GM23338 (cell line): Measurements from ENCODE around the gene CHAC1. TPM values are rescaled to one million over a fixed set of nuclear protein-coding genes. Genes with fewer than 3 reads are reported as not detected.

Experiments used
- ATAC-seq: fragments of 200-7000 bp; cut with Tn5 transposase; 3 replicates; pipeline ENCODE4 v1.9.1; 2020
- DNase-seq: peaks from one replicate; pipeline ENCODE4 v3.0.0-alpha.2; 2015; ENCODE audit warnings: low spot score
- H2AFZ ChIP-seq: fragments of 200-600 bp; sonication (generic); 2 replicates; pipeline ENCODE4 v1.8.0; 2016; ENCODE audit warnings: antibody characterized with exemption, mild to moderate bottlenecking, moderate library complexity
- H3F3A ChIP-seq: fragments of 200-600 bp; sonication (generic); replicated peaks from 2 replicates; pipeline ENCODE4 v1.8.0; 2017; ENCODE audit warnings: antibody characterized with exemption, mixed run types, low read depth
- H3K27ac ChIP-seq: fragments of 200-600 bp; sonication (generic); 2 replicates; pipeline ENCODE4 v1.6.1; 2016; ENCODE audit warnings: low read depth
- H3K27me3 ChIP-seq: fragments of 200-600 bp; sonication (generic); 2 replicates; pipeline ENCODE4 v1.8.0; 2016; ENCODE audit warnings: mild to moderate bottlenecking, mixed run types, moderate library complexity; ENCODE audit not compliant: insufficient read depth
- H3K36me3 ChIP-seq: fragments of 200-600 bp; sonication (generic); 2 replicates; pipeline ENCODE4 v1.8.0; 2016; ENCODE audit warnings: mild to moderate bottlenecking; ENCODE audit not compliant: insufficient read depth
- H3K4me1 ChIP-seq: fragments of 200-600 bp; sonication (generic); 2 replicates; pipeline ENCODE4 v1.8.0; 2016; ENCODE audit warnings: mild to moderate bottlenecking, moderate library complexity; ENCODE audit not compliant: insufficient read depth
- H3K4me2 ChIP-seq: fragments of 200-600 bp; sonication (generic); 2 replicates; pipeline ENCODE4 v1.7.1; 2017; ENCODE audit warnings: mixed run types
- H3K4me3 ChIP-seq: fragments of 200-600 bp; sonication (generic); 2 replicates; pipeline ENCODE4 v1.6.1; 2016; ENCODE audit warnings: mixed run types
- H3K79me2 ChIP-seq: fragments of 200-600 bp; sonication (generic); replicated peaks from 2 replicates; pipeline ENCODE4 v1.8.0; 2017; ENCODE audit warnings: mild to moderate bottlenecking; ENCODE audit not compliant: insufficient read depth
- H3K9me2 ChIP-seq: fragments of 200-600 bp; sonication (generic); 2 replicates; pipeline ENCODE4 v1.8.0; 2017; ENCODE audit not compliant: insufficient read depth
- H4K20me1 ChIP-seq: fragments of 200-600 bp; sonication (generic); replicated peaks from 2 replicates; pipeline ENCODE4 v1.8.0; 2017; ENCODE audit warnings: mild to moderate bottlenecking; ENCODE audit not compliant: insufficient read depth
- H3K27ac Mint-ChIP-seq: 2 replicates; pipeline ENCODE4 v1.8.0; 2020; ENCODE audit warnings: inconsistent platforms, mild to moderate bottlenecking, moderate library complexity, mixed read lengths
- H3K27me3 Mint-ChIP-seq: 3 replicates; pipeline ENCODE4 v1.8.0; 2022; ENCODE audit warnings: low read depth, mild to moderate bottlenecking, moderate library complexity, mixed read lengths, inconsistent platforms; ENCODE audit not compliant: insufficient read depth, poor library complexity
- H3K36me3 Mint-ChIP-seq: 3 replicates; pipeline ENCODE4 v1.8.0; 2021; ENCODE audit warnings: low read depth, mild to moderate bottlenecking, inconsistent platforms, moderate library complexity, mixed read lengths
- H3K4me1 Mint-ChIP-seq: 3 replicates; pipeline ENCODE4 v1.8.0; 2020; ENCODE audit warnings: mild to moderate bottlenecking, inconsistent platforms, mixed read lengths
- H3K4me3 Mint-ChIP-seq: 3 replicates; pipeline ENCODE4 v1.8.0; 2021; ENCODE audit warnings: moderate library complexity, mild to moderate bottlenecking, inconsistent platforms, mixed read lengths
- H3K9me3 Mint-ChIP-seq: 3 replicates; pipeline ENCODE4 v1.8.0; 2020; ENCODE audit warnings: moderate library complexity, mild to moderate bottlenecking, inconsistent platforms, mixed read lengths
- CREB1 ChIP-seq: fragments of 250-450 bp; sonication (Bioruptor Pico); IDR thresholded peaks from 2 replicates; pipeline ENCODE4 v1.5.0; 2020; ENCODE audit warnings: low read depth, mild to moderate bottlenecking, moderate library complexity
- EZH2 ChIP-seq: fragments of 200-600 bp; sonication (generic); IDR thresholded peaks from one replicate; pipeline ENCODE4 v1.8.0; 2017; ENCODE audit warnings: antibody characterized with exemption, mild to moderate bottlenecking, low read depth; ENCODE audit not compliant: unreplicated experiment
- EZH2phosphoT487 ChIP-seq: fragments of 200-600 bp; sonication (generic); IDR thresholded peaks from one replicate; pipeline ENCODE4 v1.8.1; 2018; ENCODE audit warnings: antibody characterized with exemption; ENCODE audit not compliant: unreplicated experiment
- JUNB ChIP-seq: IDR thresholded peaks from one replicate; pipeline ENCODE4 v1.6.1; 2016; ENCODE audit warnings: antibody characterized with exemption; ENCODE audit not compliant: unreplicated experiment
- NANOG ChIP-seq: IDR thresholded peaks from 2 replicates; pipeline ENCODE4 v1.6.1; 2016; ENCODE audit warnings: antibody characterized with exemption, borderline replicate concordance
- POLR2AphosphoS5 ChIP-seq: IDR thresholded peaks from 2 replicates; pipeline ENCODE4 v1.6.1; 2016; ENCODE audit warnings: antibody characterized with exemption, low read depth
- STAT1 ChIP-seq: IDR thresholded peaks from one replicate; pipeline ENCODE4 v1.6.1; 2016; ENCODE audit warnings: antibody characterized with exemption; ENCODE audit not compliant: unreplicated experiment
- ZNF114 ChIP-seq: fragments of 250-450 bp; sonication (Bioruptor Pico); IDR thresholded peaks from 2 replicates; pipeline ENCODE4 v1.5.0; 2020; ENCODE audit warnings: mild to moderate bottlenecking, moderate library complexity
- ZNF331 ChIP-seq: fragments of 250-450 bp; sonication (Bioruptor Pico); IDR thresholded peaks from 2 replicates; pipeline ENCODE4 v1.5.0; 2020; ENCODE audit warnings: low read depth, mild to moderate bottlenecking, moderate library complexity
- polyA plus RNA-seq: library from polyadenylated mRNA; unstranded; fragments of >200 nt; fragmentation: Nextera tagmentation; extraction: Ambion mirVana; gene quantifications from 2 replicates; pipeline ENCODE4 v1.2.1, GENCODE V29; 2016
- total RNA-seq: library from RNA; depleted of rRNA; stranded (reverse); fragments of >200 nt; shearing (Covaris generic); gene quantifications from 2 replicates; pipeline ENCODE4 v1.2.3, GENCODE V29; 2014
- TF ChIP-seq, protein P1 (sequence below): fragments of 250-450 bp; sonication (Bioruptor Pico); IDR thresholded peaks from 2 replicates; pipeline ENCODE4 v1.5.0; 2020; ENCODE audit warnings: mild to moderate bottlenecking, moderate library complexity
- TF ChIP-seq, protein P2 (sequence below): IDR thresholded peaks from one replicate; pipeline ENCODE4 v1.6.1; 2018; ENCODE audit warnings: antibody characterized with exemption; ENCODE audit not compliant: unreplicated experiment

CHAC1 gene
- total and polyA plus RNA-seq, 2 experiments from 2014 or later = 73.0 to 124 TPM

DNA sequence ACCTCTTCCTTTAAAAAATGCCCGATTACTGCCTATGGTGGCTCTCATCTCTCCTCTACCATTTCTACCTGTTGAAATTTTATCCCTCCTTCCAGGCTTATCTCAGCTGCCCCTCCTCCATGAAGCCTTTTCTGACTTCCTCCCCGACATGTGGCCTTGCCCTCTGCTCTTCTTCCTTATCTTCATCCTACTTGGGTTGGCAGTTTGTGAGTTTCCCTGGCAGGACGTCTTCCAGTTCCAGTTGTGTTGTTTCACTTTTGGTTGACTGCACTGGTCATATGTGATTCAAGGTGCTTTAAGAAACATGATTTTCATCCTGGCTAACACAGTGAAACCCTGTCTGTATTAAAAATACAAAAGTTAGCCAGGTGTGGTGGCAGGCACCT, 19.8 kb upstream of the CHAC1 start:
- Mint-ChIP-seq H3K36me3 (no peaks in the 10 kb centered on the region; the same call in 2 of the 3 replicates), H3K27me3 (peaks cover 63% of the 10 kb centered on the region), H3K4me1 (peaks cover 37% of the 10 kb centered on the region), H3K4me3 (no peak overlapping the region), H3K9me3 (no peaks in the 10 kb centered on the region; the same call in 2 of the 3 replicates), H3K27ac (no peak overlapping the region)
- no peak for ATAC-seq
- H2AFZ ChIP-seq = no peak overlapping the region
- no peak overlapping the region for H3K4me2 ChIP-seq
- H3K27ac ChIP-seq = no peak overlapping the region
- H3K79me2 ChIP-seq = no peaks in the 10 kb centered on the region
- peaks cover 13% of the 10 kb centered on the region for H3K4me1 ChIP-seq
- DNase-seq = no peak
- H3K27me3 ChIP-seq = peaks cover 53% of the 10 kb centered on the region
- 0 out of 2 replicates have a peak, but pooled peaks cover 10% of the 10 kb centered on the region for H4K20me1 ChIP-seq
- TF ChIP-seq NANOG (no peak), STAT1 (no peak), EZH2 (no peak), ZNF114 (CRISPR knock-in tag) (no peak), EZH2phosphoT487 (no peak), ZNF331 (CRISPR knock-in tag) (no peak), POLR2AphosphoS5 (no peak), CREB1 (no peak), JUNB (no peak)
- TF ChIP-seq, protein P1, sequence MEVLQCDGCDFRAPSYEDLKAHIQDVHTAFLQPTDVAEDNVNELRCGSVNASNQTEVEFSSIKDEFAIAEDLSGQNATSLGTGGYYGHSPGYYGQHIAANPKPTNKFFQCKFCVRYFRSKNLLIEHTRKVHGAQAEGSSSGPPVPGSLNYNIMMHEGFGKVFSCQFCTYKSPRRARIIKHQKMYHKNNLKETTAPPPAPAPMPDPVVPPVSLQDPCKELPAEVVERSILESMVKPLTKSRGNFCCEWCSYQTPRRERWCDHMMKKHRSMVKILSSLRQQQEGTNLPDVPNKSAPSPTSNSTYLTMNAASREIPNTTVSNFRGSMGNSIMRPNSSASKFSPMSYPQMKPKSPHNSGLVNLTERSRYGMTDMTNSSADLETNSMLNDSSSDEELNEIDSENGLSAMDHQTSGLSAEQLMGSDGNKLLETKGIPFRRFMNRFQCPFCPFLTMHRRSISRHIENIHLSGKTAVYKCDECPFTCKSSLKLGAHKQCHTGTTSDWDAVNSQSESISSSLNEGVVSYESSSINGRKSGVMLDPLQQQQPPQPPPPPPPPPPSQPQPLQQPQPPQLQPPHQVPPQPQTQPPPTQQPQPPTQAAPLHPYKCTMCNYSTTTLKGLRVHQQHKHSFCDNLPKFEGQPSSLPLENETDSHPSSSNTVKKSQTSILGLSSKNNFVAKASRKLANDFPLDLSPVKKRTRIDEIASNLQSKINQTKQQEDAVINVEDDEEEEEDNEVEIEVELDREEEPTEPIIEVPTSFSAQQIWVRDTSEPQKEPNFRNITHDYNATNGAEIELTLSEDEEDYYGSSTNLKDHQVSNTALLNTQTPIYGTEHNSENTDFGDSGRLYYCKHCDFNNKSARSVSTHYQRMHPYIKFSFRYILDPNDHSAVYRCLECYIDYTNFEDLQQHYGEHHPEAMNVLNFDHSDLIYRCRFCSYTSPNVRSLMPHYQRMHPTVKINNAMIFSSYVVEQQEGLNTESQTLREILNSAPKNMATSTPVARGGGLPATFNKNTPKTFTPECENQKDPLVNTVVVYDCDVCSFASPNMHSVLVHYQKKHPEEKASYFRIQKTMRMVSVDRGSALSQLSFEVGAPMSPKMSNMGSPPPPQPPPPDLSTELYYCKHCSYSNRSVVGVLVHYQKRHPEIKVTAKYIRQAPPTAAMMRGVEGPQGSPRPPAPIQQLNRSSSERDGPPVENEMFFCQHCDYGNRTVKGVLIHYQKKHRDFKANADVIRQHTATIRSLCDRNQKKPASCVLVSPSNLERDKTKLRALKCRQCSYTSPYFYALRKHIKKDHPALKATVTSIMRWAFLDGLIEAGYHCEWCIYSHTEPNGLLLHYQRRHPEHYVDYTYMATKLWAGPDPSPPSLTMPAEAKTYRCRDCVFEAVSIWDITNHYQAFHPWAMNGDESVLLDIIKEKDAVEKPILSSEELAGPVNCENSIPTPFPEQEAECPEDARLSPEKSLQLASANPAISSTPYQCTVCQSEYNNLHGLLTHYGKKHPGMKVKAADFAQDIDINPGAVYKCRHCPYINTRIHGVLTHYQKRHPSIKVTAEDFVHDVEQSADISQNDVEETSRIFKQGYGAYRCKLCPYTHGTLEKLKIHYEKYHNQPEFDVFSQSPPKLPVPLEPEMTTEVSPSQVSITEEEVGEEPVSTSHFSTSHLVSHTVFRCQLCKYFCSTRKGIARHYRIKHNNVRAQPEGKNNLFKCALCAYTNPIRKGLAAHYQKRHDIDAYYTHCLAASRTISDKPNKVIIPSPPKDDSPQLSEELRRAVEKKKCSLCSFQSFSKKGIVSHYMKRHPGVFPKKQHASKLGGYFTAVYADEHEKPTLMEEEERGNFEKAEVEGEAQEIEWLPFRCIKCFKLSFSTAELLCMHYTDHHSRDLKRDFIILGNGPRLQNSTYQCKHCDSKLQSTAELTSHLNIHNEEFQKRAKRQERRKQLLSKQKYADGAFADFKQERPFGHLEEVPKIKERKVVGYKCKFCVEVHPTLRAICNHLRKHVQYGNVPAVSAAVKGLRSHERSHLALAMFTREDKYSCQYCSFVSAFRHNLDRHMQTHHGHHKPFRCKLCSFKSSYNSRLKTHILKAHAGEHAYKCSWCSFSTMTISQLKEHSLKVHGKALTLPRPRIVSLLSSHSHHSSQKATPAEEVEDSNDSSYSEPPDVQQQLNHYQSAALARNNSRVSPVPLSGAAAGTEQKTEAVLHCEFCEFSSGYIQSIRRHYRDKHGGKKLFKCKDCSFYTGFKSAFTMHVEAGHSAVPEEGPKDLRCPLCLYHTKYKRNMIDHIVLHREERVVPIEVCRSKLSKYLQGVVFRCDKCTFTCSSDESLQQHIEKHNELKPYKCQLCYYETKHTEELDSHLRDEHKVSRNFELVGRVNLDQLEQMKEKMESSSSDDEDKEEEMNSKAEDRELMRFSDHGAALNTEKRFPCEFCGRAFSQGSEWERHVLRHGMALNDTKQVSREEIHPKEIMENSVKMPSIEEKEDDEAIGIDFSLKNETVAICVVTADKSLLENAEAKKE = no peak
- TF ChIP-seq, protein P2, sequence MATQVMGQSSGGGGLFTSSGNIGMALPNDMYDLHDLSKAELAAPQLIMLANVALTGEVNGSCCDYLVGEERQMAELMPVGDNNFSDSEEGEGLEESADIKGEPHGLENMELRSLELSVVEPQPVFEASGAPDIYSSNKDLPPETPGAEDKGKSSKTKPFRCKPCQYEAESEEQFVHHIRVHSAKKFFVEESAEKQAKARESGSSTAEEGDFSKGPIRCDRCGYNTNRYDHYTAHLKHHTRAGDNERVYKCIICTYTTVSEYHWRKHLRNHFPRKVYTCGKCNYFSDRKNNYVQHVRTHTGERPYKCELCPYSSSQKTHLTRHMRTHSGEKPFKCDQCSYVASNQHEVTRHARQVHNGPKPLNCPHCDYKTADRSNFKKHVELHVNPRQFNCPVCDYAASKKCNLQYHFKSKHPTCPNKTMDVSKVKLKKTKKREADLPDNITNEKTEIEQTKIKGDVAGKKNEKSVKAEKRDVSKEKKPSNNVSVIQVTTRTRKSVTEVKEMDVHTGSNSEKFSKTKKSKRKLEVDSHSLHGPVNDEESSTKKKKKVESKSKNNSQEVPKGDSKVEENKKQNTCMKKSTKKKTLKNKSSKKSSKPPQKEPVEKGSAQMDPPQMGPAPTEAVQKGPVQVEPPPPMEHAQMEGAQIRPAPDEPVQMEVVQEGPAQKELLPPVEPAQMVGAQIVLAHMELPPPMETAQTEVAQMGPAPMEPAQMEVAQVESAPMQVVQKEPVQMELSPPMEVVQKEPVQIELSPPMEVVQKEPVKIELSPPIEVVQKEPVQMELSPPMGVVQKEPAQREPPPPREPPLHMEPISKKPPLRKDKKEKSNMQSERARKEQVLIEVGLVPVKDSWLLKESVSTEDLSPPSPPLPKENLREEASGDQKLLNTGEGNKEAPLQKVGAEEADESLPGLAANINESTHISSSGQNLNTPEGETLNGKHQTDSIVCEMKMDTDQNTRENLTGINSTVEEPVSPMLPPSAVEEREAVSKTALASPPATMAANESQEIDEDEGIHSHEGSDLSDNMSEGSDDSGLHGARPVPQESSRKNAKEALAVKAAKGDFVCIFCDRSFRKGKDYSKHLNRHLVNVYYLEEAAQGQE = no peak
- no peaks in the 10 kb centered on the region for H3K9me2 ChIP-seq
- peaks cover 15% of the 10 kb centered on the region for H3F3A ChIP-seq
- no peaks in the 10 kb centered on the region for H3K36me3 ChIP-seq
- H3K4me3 ChIP-seq = no peak overlapping the region
